ENCODE data around the gene SMAD5. TPM values are rescaled to one million over a fixed set of nuclear protein-coding genes. Genes with fewer than 3 reads are reported as not detected.

SMAD5 gene
- total and polyA plus RNA-seq, 2 donors from 2014 or later: 9.9 to 67.7 TPM

GRCh38 chr5:136182618-136183017 lies 50.0 kb downstream of the SMAD5 start:
- no peaks in the 10 kb centered on the region for H3K27me3 ChIP-seq (ENCODE audit: control insufficient read depth, insufficient read depth, low read length)
- peaks cover 0 to 12% (median 5%) of the 10 kb centered on the region in 3 donors for H3K36me3 ChIP-seq (ENCODE audit: control insufficient read depth in 2 of 3, insufficient read depth in 3 of 3, low read length in 3 of 3)
- H3K27ac ChIP-seq (ENCODE audit: low read depth in 2 of 2, low read length in 2 of 2): no peak overlapping the region
- DNase-seq: no peak
- peaks cover 0 to 4% (median 4%) of the 10 kb centered on the region in 3 donors for H3K4me1 ChIP-seq (ENCODE audit: control insufficient read depth in 2 of 3, insufficient read depth in 2 of 3, low read depth in 1 of 3, low read length in 3 of 3)
- no peak for FAIRE-seq
- no peak for TF ChIP-seq CTCF (IDR thresholded peaks at IDR 0.05; ENCODE audit: borderline replicate concordance, extremely low read depth, insufficient read depth)
- intact Hi-C loops (cut with DNase I): no loop called here
- no peak overlapping the region for H3K9ac ChIP-seq (ENCODE audit: low read length in 3 of 3)
- no peak overlapping the region for H3K4me3 ChIP-seq (ENCODE audit: low read length in 3 of 3)
- H3K9me3 ChIP-seq (ENCODE audit: control insufficient read depth in 2 of 3, insufficient read depth in 1 of 3, low read length in 3 of 3): no peaks in the 10 kb centered on the region

GRCh38 chr5:136185974-136186665 lies 53.5 kb downstream of the SMAD5 start:
- no peak for FAIRE-seq
- TF ChIP-seq CTCF (IDR thresholded peaks at IDR 0.05; ENCODE audit: borderline replicate concordance, extremely low read depth, insufficient read depth): no peak

GRCh38 chr5:136186796-136187195 lies 54.2 kb downstream of the SMAD5 start:
- Histone ChIP-seq H3K4me3 (ENCODE audit: low read length in 3 of 3) (peak overlapping the region in 1 of 3 donors; percentile 22), H3K4me1 (ENCODE audit: control insufficient read depth in 2 of 3, insufficient read depth in 2 of 3, low read depth in 1 of 3, low read length in 3 of 3) (peaks cover 0 to 5% (median 4%) of the 10 kb centered on the region in 3 donors), H3K27me3 (ENCODE audit: control insufficient read depth, insufficient read depth, low read length) (peaks cover 9% of the 10 kb centered on the region), H3K9me3 (ENCODE audit: control insufficient read depth in 2 of 3, insufficient read depth in 1 of 3, low read length in 3 of 3) (no peaks in the 10 kb centered on the region), H3K9ac (ENCODE audit: low read length in 3 of 3) (no peak overlapping the region), H3K27ac (ENCODE audit: low read depth in 2 of 2, low read length in 2 of 2) (peak overlapping the region in 1 of 2 donors; percentile 66), H3K36me3 (ENCODE audit: control insufficient read depth in 2 of 3, insufficient read depth in 3 of 3, low read length in 3 of 3) (peaks cover 0 to 3% (median 0%) of the 10 kb centered on the region in 3 donors)
- no peak for FAIRE-seq
- DNase-seq: no peak
- intact Hi-C loops (cut with DNase I): no loop called here
- TF ChIP-seq CTCF (IDR thresholded peaks at IDR 0.05; ENCODE audit: borderline replicate concordance, extremely low read depth, insufficient read depth): no peak

More at GRCh38 chr5:136185974-136186665, 53.5 kb downstream of the SMAD5 start:
- no peak for DNase-seq
- H3K36me3 ChIP-seq (ENCODE audit: control insufficient read depth in 2 of 3, insufficient read depth in 3 of 3, low read length in 3 of 3): peaks cover 0 to 3% (median 0%) of the 10 kb centered on the region in 3 donors
- H3K9ac ChIP-seq (ENCODE audit: low read length in 3 of 3): no peak overlapping the region
- no peaks in the 10 kb centered on the region for H3K9me3 ChIP-seq (ENCODE audit: control insufficient read depth in 2 of 3, insufficient read depth in 1 of 3, low read length in 3 of 3)
- peak overlapping the region; percentile 38 to 76 for H3K27ac ChIP-seq (ENCODE audit: low read depth in 2 of 2, low read length in 2 of 2)
- intact Hi-C loops (cut with DNase I): no loop called here
- H3K4me1 ChIP-seq (ENCODE audit: control insufficient read depth in 2 of 3, insufficient read depth in 2 of 3, low read depth in 1 of 3, low read length in 3 of 3): peaks cover 0 to 4% (median 4%) of the 10 kb centered on the region in 3 donors
- H3K4me3 ChIP-seq (ENCODE audit: low read length in 3 of 3): peak overlapping the region in 2 of 3 donors; percentile 20 to 26
- peaks cover 3% of the 10 kb centered on the region for H3K27me3 ChIP-seq (ENCODE audit: control insufficient read depth, insufficient read depth, low read length)
